Peyer's patch (tissue), 4 donors: ENCODE results near the gene PIGBOS1. TPM values are rescaled to one million over a fixed set of nuclear protein-coding genes. Genes with fewer than 3 reads are reported as not detected.

Experiments
- DNase-seq, 3 donors: peaks; one replicate each; pipeline ENCODE4 v3.0.0-alpha.2; 2017 to 2019
- H3K27ac ChIP-seq, 4 donors: fragments of 200-600 bp; sonication (generic); one replicate each; pipeline ENCODE4 v1.5.1; 2016 to 2019
- H3K27me3 ChIP-seq, 2 donors: fragments of 200-600 bp; sonication (generic); one replicate each; pipeline ENCODE4 v1.5.1; 2019
- H3K36me3 ChIP-seq, 3 donors: fragments of 200-600 bp; sonication (generic); one replicate each; pipeline ENCODE4 v1.5.1; 2016 to 2019
- H3K4me1 ChIP-seq, 4 donors: fragments of 200-600 bp; sonication (generic); one replicate each; pipeline ENCODE4 v1.5.1; 2016 to 2019
- H3K4me3 ChIP-seq, 4 donors: fragments of 200-600 bp; sonication (generic); 1 replicate in 3 of 4; 2 replicates in 1 of 4; pipeline ENCODE4 v1.5.1; 2016 to 2019; ENCODE audit warnings: mild to moderate bottlenecking in 1 of 4
- H3K9me3 ChIP-seq, 4 donors: fragments of 200-600 bp; sonication (generic); one replicate each; pipeline ENCODE4 v1.5.1; 2016 to 2019; ENCODE audit warnings: mild to moderate bottlenecking in 1 of 4
- CTCF ChIP-seq, 6 experiments: fragments of 450-650 bp in 4 of 6; fragments of 200-600 bp in 2 of 6; sonication (generic) in 1 of 6; IDR thresholded peaks; one replicate each; pipeline ENCODE4 v1.5.1; 2017 to 2019; ENCODE audit warnings: antibody characterized with exemption in 6 of 6, mild to moderate bottlenecking in 3 of 6, moderate library complexity in 1 of 6
- POLR2A ChIP-seq, 2 donors: fragments of 450-650 bp; IDR thresholded peaks; one replicate each; pipeline ENCODE4 v1.5.1; 2017; ENCODE audit warnings: antibody characterized with exemption in 2 of 2, mild to moderate bottlenecking in 2 of 2, moderate library complexity in 2 of 2
- total RNA-seq, 4 donors: library from RNA; depleted of rRNA; stranded (reverse); fragments of >200 nt; gene quantifications; one replicate each; pipeline ENCODE4 v1.1.0, GENCODE V29; 2016

PIGBOS1 gene
- 10 to 100 TPM in 1 of 4 donors, 1 to 10 TPM in 3; 4.2 to 12.0 (median 7.1) TPM for total RNA-seq

- TF ChIP-seq CTCF (IDR thresholded peaks at IDR 0.05) (peak in 3 of 6 experiments; percentile 17 to 39 (median 31)), POLR2A (IDR thresholded peaks at IDR 0.05) (peak; percentile 65 to 69)
Observed at GRCh38 chr15:55318588-55319494, at the start of gene PIGBOS1, which contains the start of gene PIGB. Gene PIGBOS1, minus strand, starts transcription at chr15:55319123. Its CDS starts 1,331 bp downstream, at chr15:55317792. Gene PIGB, plus strand, starts transcription at chr15:55319222. Its CDS starts 29 bp downstream, at chr15:55319251.

GRCh38 chr15:55366981-55367380 lies 48.1 kb upstream of the PIGBOS1 start:
- no peaks in the 10 kb centered on the region for H3K27me3 ChIP-seq
- H3K4me1 ChIP-seq = no peaks in the 10 kb centered on the region
- H3K27ac ChIP-seq = no peak overlapping the region
- no peaks in the 10 kb centered on the region for H3K9me3 ChIP-seq
- peaks cover 0 to 29% (median 0%) of the 10 kb centered on the region in 3 donors for H3K36me3 ChIP-seq
- H3K4me3 ChIP-seq = no peak overlapping the region
- TF ChIP-seq POLR2A (IDR thresholded peaks at IDR 0.05) (no peak), CTCF (IDR thresholded peaks at IDR 0.05) (no peak)
- DNase-seq = no peak

More at GRCh38 chr15:55318588-55319494, at the start of gene PIGBOS1, which contains the start of gene PIGB:
- Histone ChIP-seq H3K4me3 (peak within 1 kb of the TSS; percentile 66 to 99 (median 76)), H3K4me1 (peaks cover 0 to 25% (median 8%) of the 10 kb centered on the region in 4 donors), H3K9me3 (no peaks in the 10 kb centered on the region), H3K27me3 (no peaks in the 10 kb centered on the region), H3K36me3 (peaks cover 0 to under 1% (median 0%) of the 10 kb centered on the region in 3 donors), H3K27ac (peak within 1 kb of the TSS; percentile 82 to 94 (median 92))
- peak; percentile 82 to 93 (median 88) for DNase-seq

GRCh38 chr15:55362641-55363040 lies 43.7 kb upstream of the PIGBOS1 start:
- H3K4me1 ChIP-seq = no peaks in the 10 kb centered on the region
- TF ChIP-seq CTCF (IDR thresholded peaks at IDR 0.05) (no peak), POLR2A (IDR thresholded peaks at IDR 0.05) (no peak)
- H3K27ac ChIP-seq = no peak overlapping the region
- H3K27me3 ChIP-seq = no peaks in the 10 kb centered on the region
- no peak overlapping the region for H3K4me3 ChIP-seq
- no peak for DNase-seq
- peaks cover 0 to 22% (median 0%) of the 10 kb centered on the region in 3 donors for H3K36me3 ChIP-seq
- H3K9me3 ChIP-seq = no peaks in the 10 kb centered on the region

GRCh38 chr15:55361048-55361447 lies 42.1 kb upstream of the PIGBOS1 start:
- DNase-seq = no peak
- peaks cover 0 to 35% (median 0%) of the 10 kb centered on the region in 3 donors for H3K36me3 ChIP-seq
- no peak overlapping the region for H3K27ac ChIP-seq
- no peak overlapping the region for H3K4me3 ChIP-seq
- no peaks in the 10 kb centered on the region for H3K9me3 ChIP-seq
- TF ChIP-seq POLR2A (IDR thresholded peaks at IDR 0.05) = no peak
- TF ChIP-seq CTCF (IDR thresholded peaks at IDR 0.05) = no peak
- H3K27me3 ChIP-seq = no peaks in the 10 kb centered on the region
- no peaks in the 10 kb centered on the region for H3K4me1 ChIP-seq

GRCh38 chr15:55360256-55360655 lies 41.3 kb upstream of the PIGBOS1 start:
- no peak overlapping the region for H3K27ac ChIP-seq
- H3K9me3 ChIP-seq = no peaks in the 10 kb centered on the region
- TF ChIP-seq CTCF (IDR thresholded peaks at IDR 0.05) (no peak), POLR2A (IDR thresholded peaks at IDR 0.05) (no peak)
- no peaks in the 10 kb centered on the region for H3K27me3 ChIP-seq
- H3K4me1 ChIP-seq = no peaks in the 10 kb centered on the region
- no peak overlapping the region for H3K4me3 ChIP-seq
- peaks cover 0 to 43% (median 0%) of the 10 kb centered on the region in 3 donors for H3K36me3 ChIP-seq
- DNase-seq = no peak
